Endodermal cell (in vitro differentiated cells): ENCODE measurements around the gene TMTC3. TPM values are rescaled to one million over a fixed set of nuclear protein-coding genes. Genes with fewer than 3 reads are reported as not detected.

Source experiments
- DNase-seq: peaks from one replicate; pipeline ENCODE4 v3.0.0-alpha.2; 2017
- H3K27ac ChIP-seq: 2 replicates; pipeline ENCODE4 v1.5.1; 2013; ENCODE audit warnings: mild to moderate bottlenecking, low read depth, low read length, moderate library complexity
- H3K27me3 ChIP-seq: 2 replicates; pipeline ENCODE4 v1.6.1; 2013; ENCODE audit warnings: mild to moderate bottlenecking, low read length, moderate library complexity; ENCODE audit not compliant: insufficient read depth, control insufficient read depth, poor library complexity, severe bottlenecking
- H3K36me3 ChIP-seq: 2 replicates; pipeline ENCODE4 v1.7.0; 2013; ENCODE audit warnings: mild to moderate bottlenecking, low read length, moderate library complexity; ENCODE audit not compliant: control insufficient read depth, insufficient read depth
- H3K4me1 ChIP-seq: one replicate; pipeline ENCODE4 v1.7.0; 2013; ENCODE audit warnings: low read length; ENCODE audit not compliant: control insufficient read depth, insufficient read depth
- H3K4me3 ChIP-seq: 2 replicates; pipeline ENCODE4 v1.5.1; 2013; ENCODE audit warnings: mild to moderate bottlenecking, low read length, moderate library complexity
- H3K9ac ChIP-seq: 2 replicates; pipeline ENCODE4 v1.6.1; 2013; ENCODE audit warnings: mild to moderate bottlenecking, low read length, moderate library complexity; ENCODE audit not compliant: poor library complexity, severe bottlenecking; ENCODE audit errors: extremely low read depth
- H3K9me3 ChIP-seq: 2 replicates; pipeline ENCODE4 v1.6.1; 2013; ENCODE audit warnings: mild to moderate bottlenecking, low read length, moderate library complexity; ENCODE audit not compliant: control insufficient read depth
- H3K27ac Mint-ChIP-seq: 2 replicates; pipeline ENCODE4 v1.8.0; 2020; ENCODE audit warnings: mixed read lengths
- H3K27me3 Mint-ChIP-seq: 2 replicates; pipeline ENCODE4 v1.8.0; 2021; ENCODE audit warnings: mild to moderate bottlenecking, mixed read lengths; ENCODE audit not compliant: insufficient read depth
- H3K36me3 Mint-ChIP-seq: 2 replicates; pipeline ENCODE4 v1.8.0; 2020; ENCODE audit warnings: low read depth, mixed read lengths
- H3K4me1 Mint-ChIP-seq: 2 replicates; pipeline ENCODE4 v1.8.0; 2020; ENCODE audit warnings: mixed read lengths
- H3K4me3 Mint-ChIP-seq: 2 replicates; pipeline ENCODE4 v1.8.0; 2020; ENCODE audit warnings: mild to moderate bottlenecking, moderate library complexity, mixed read lengths
- H3K9me3 Mint-ChIP-seq: 2 replicates; pipeline ENCODE4 v1.8.0; 2020; ENCODE audit warnings: mild to moderate bottlenecking, mixed read lengths
- WGBS, 2 experiments: methylation state at CpG; one replicate each; pipeline versions ENCODE4 v1.1.5 to v1.1.7; 2013; ENCODE audit warnings: missing lambda C conversion rate in 2 of 2, mixed read lengths in 1 of 2; ENCODE audit not compliant: insufficient coverage in 1 of 2, insufficient read length in 1 of 2; 5-methylcytosine and 5-hydroxymethylcytosine counted together
- total RNA-seq, 2 donors: library from RNA; stranded (reverse); fragmentation: NEBNext Ultra II Directional in 1 of 2; extraction: Animal tissue kit (Norgen Biotek cat#: 25700) in 1 of 2; gene quantifications; 2 replicates in 1 of 2; 3 replicates in 1 of 2; pipeline ENCODE4 v1.2.1, GENCODE V29; 2021
- TF ChIP-seq, protein P1 (sequence below): fragments of 200-600 bp; sonication (generic); conservative IDR thresholded peaks from 2 replicates; pipeline ENCODE4 v1.5.0; 2021; ENCODE audit warnings: antibody characterized with exemption, mild to moderate bottlenecking

Gene TMTC3
- total RNA-seq, 2 donors from 2014 or later, result 49.8 to 52.9 TPM

- 94 to 95% methylated on average over 4 of the region's 4 CpGs for WGBS, 2 experiments
- Histone ChIP-seq H3K9ac (no peak overlapping the region), H3K4me3 (no peak overlapping the region), H3K9me3 (no peaks in the 10 kb centered on the region), H3K27me3 (no peaks in the 10 kb centered on the region), H3K27ac (no peak overlapping the region), H3K4me1 (no peaks in the 10 kb centered on the region), H3K36me3 (no peaks in the 10 kb centered on the region)
- Mint-ChIP-seq H3K4me1 (no peaks in the 10 kb centered on the region), H3K27ac (no peak overlapping the region), H3K4me3 (no peak overlapping the region), H3K9me3 (no peaks in the 10 kb centered on the region), H3K27me3 (no peaks in the 10 kb centered on the region), H3K36me3 (no peaks in the 10 kb centered on the region)
- TF ChIP-seq, protein P1, sequence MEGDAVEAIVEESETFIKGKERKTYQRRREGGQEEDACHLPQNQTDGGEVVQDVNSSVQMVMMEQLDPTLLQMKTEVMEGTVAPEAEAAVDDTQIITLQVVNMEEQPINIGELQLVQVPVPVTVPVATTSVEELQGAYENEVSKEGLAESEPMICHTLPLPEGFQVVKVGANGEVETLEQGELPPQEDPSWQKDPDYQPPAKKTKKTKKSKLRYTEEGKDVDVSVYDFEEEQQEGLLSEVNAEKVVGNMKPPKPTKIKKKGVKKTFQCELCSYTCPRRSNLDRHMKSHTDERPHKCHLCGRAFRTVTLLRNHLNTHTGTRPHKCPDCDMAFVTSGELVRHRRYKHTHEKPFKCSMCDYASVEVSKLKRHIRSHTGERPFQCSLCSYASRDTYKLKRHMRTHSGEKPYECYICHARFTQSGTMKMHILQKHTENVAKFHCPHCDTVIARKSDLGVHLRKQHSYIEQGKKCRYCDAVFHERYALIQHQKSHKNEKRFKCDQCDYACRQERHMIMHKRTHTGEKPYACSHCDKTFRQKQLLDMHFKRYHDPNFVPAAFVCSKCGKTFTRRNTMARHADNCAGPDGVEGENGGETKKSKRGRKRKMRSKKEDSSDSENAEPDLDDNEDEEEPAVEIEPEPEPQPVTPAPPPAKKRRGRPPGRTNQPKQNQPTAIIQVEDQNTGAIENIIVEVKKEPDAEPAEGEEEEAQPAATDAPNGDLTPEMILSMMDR, result peak; percentile 16
- DNase-seq, result no peak
Observed at GRCh38 chr12:88228720-88229119, 86.6 kb downstream of the TMTC3 start.

DNA sequence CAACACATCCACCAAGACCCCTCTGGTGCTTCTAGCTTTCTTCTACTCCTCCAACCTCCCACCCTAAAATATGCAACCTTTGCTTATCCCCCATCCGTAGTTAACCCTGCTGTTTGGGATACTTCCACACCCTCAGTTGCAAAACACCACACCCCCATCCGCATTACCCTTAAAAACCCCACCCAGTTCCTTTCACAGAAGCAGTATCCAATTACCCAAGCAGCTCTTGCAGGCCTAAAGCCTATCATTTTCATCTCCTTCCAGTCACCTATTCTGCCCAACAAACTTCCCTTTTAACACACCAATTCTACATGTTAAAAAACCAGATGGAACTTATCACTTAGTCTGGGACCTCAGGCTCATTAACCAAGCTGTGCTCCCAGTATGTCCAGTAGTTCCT is 88.2 kb downstream of the TMTC3 start:
- H3K36me3 Mint-ChIP-seq, result no peaks in the 10 kb centered on the region
- TF ChIP-seq, protein P1, result no peak
- no peak for DNase-seq

GRCh38 chr12:88235183-88235833 is 93.2 kb downstream of the TMTC3 start:
- Histone ChIP-seq H3K36me3 (no peaks in the 10 kb centered on the region), H3K27ac (no peak overlapping the region), H3K4me3 (no peak overlapping the region), H3K9ac (no peak overlapping the region), H3K4me1 (no peaks in the 10 kb centered on the region), H3K9me3 (no peaks in the 10 kb centered on the region), H3K27me3 (no peaks in the 10 kb centered on the region)
- Mint-ChIP-seq H3K36me3 (no peaks in the 10 kb centered on the region), H3K27me3 (no peaks in the 10 kb centered on the region), H3K9me3 (peaks cover 5% of the 10 kb centered on the region), H3K27ac (no peak overlapping the region), H3K4me1 (no peaks in the 10 kb centered on the region), H3K4me3 (no peak overlapping the region)
- WGBS, 2 experiments, result 89 to 95% methylated on average over 4 to 7 of the region's 7 CpGs
- TF ChIP-seq, protein P1, result no peak
- no peak for DNase-seq

More for the DNA sequence above, 88.2 kb downstream of the TMTC3 start:
- no peaks in the 10 kb centered on the region for H3K9me3 ChIP-seq
- Mint-ChIP-seq H3K9me3 (no peaks in the 10 kb centered on the region), H3K27me3 (no peaks in the 10 kb centered on the region), H3K4me3 (no peak overlapping the region), H3K27ac (no peak overlapping the region), H3K4me1 (no peaks in the 10 kb centered on the region)
- no peaks in the 10 kb centered on the region for H3K4me1 ChIP-seq
- no peak overlapping the region for H3K27ac ChIP-seq
- no peak overlapping the region for H3K4me3 ChIP-seq
- H3K27me3 ChIP-seq, result no peaks in the 10 kb centered on the region
- no peak overlapping the region for H3K9ac ChIP-seq
- 92 to 100% methylated on average over 1 to 2 of the region's 2 CpGs for WGBS, 2 experiments
- no peaks in the 10 kb centered on the region for H3K36me3 ChIP-seq
